ENCODE results near the gene ARID1B.

The ARID1B gene

DNA sequence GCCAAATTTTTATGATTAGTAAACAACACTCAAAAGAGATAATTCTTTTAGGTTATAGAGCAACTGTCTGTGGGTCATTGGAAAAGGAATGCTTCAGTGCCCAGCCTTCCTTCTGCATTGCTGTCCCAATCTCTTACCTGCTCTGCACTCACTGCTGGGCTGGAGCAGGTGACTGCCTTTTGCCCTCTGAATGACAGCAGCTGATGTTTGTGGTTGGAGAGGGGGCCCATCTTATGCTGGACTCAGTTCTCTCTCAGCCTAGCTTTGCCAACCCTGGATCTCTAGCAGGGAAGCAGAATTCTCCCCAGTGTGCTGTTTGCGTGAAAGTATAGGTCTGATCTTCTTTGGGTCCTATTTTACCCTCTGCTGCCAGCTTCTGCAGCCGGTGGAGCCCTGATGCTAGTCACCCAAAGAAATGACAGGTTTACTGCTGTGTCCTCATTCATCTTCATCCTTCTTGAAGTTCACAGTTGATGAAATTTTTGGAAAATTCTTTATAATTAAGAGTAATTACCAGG is 193.5 kb downstream of the ARID1B start:
- no peak for TF ChIP-seq CTCF (IDR thresholded peaks at IDR 0.05; ENCODE audit: low read depth, low read length, missing control alignments)
- Histone ChIP-seq H3K27me3 (replicated peaks) (no peaks in the 10 kb centered on the region), H3K4me3 (ENCODE audit: low read depth, low read length) (no peak overlapping the region), H3K36me3 (replicated peaks) (no peaks in the 10 kb centered on the region), H3K27ac (no peak overlapping the region)
- in situ Hi-C loops (cut with HindIII; ENCODE audit: low pct_ligation_motif_present, low sequenced_read_pairs): no loop called here
- DNase-seq: no peak

DNA sequence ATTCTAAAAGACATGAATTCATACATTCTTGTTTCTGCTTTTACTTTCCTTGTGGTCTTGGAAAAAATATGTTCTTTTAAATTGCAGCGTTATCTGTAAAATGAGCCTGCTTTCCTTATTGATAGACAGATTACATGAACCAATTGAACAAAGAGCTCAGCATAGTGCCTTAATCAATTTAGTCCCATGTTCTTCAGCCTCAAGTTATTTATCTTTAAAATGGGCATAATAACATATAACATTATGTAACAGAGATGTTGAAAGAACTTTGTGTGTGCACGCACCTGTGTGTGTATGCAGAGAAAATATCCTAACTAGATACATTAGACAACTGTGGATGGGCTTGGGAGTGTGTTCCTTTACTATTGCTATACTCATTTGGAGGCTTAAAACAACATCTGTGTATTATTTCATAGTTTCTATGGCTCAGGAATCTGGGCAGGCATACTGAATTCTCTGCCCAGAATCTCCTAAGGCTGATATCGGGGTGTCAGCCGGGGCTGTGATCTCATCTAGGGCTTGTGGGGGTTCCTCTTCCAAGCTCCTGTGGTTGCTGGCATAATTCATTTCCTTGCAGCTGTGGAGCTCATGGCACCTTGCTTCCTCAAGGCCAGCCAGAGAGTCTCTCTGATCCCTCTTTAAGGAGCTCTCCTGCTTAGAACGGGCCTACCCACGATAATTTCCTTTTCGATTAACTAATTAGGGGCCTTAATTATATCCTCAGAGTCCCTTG is 194.1 kb downstream of the ARID1B start:
- H3K4me3 ChIP-seq (ENCODE audit: low read depth, low read length): no peak overlapping the region
- H3K27ac ChIP-seq: no peak overlapping the region
- no peak for DNase-seq
- H3K36me3 ChIP-seq (replicated peaks): no peaks in the 10 kb centered on the region
- in situ Hi-C loops (cut with HindIII; ENCODE audit: low pct_ligation_motif_present, low sequenced_read_pairs): no loop called here
- H3K27me3 ChIP-seq (replicated peaks): no peaks in the 10 kb centered on the region
- no peak for TF ChIP-seq CTCF (IDR thresholded peaks at IDR 0.05; ENCODE audit: low read depth, low read length, missing control alignments)

DNA sequence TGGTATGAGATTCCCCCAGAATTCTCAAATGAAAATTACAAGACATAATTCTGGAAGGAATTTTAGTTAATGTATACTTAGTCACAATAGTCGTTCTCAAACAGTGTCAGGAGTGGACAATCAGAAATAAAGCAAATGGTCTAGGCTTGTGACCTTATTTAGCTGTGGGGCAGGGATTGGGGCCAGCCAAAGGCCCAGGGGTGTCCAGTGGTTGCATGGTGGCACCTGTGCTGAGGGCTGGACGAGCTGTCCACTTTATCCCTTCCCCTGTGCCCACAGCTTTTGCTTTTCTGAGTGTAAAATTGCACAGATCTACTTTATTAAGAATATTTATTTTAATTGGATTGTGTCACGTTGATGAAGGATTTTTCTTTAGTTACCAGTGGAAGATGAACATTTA is 195.0 kb downstream of the ARID1B start:
- no peak for TF ChIP-seq CTCF (IDR thresholded peaks at IDR 0.05; ENCODE audit: low read depth, low read length, missing control alignments)
- DNase-seq: no peak
- in situ Hi-C loops (cut with HindIII; ENCODE audit: low pct_ligation_motif_present, low sequenced_read_pairs): no loop called here
- Histone ChIP-seq H3K27me3 (replicated peaks) (no peaks in the 10 kb centered on the region), H3K36me3 (replicated peaks) (no peaks in the 10 kb centered on the region), H3K4me3 (ENCODE audit: low read depth, low read length) (no peak overlapping the region), H3K27ac (no peak overlapping the region)

DNA sequence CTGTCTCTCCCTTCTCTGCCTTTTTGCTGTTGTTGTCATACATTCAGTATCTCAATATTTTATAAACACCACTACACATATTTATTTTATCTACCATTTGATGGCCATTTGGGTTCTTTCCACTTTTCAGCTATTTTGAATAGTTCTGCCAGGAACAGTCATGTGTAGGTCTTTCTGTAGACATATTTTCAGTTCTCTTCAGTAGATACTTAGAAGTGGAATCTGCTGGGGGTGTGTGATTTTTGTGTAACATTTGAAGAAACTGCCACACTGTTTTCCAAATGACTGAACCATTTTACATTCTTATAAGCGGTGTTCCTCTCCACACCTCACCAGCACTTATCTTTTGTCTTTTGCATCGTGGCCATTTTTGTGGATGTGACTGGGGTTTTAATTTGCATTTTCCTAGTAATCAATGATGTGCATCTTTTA is 197.7 kb downstream of the ARID1B start:
- Histone ChIP-seq H3K4me3 (ENCODE audit: low read depth, low read length) (no peak overlapping the region), H3K27ac (no peak overlapping the region), H3K36me3 (replicated peaks) (no peaks in the 10 kb centered on the region), H3K27me3 (replicated peaks) (no peaks in the 10 kb centered on the region)
- no peak for TF ChIP-seq CTCF (IDR thresholded peaks at IDR 0.05; ENCODE audit: low read depth, low read length, missing control alignments)
- DNase-seq: no peak
- in situ Hi-C loops (cut with HindIII; ENCODE audit: low pct_ligation_motif_present, low sequenced_read_pairs): no loop called here

GRCh38 chr6:156975414-156975813 is 198.2 kb downstream of the ARID1B start:
- Histone ChIP-seq H3K27ac (no peak overlapping the region), H3K36me3 (replicated peaks) (no peaks in the 10 kb centered on the region), H3K4me3 (ENCODE audit: low read depth, low read length) (no peak overlapping the region), H3K27me3 (replicated peaks) (no peaks in the 10 kb centered on the region)
- in situ Hi-C loops (cut with HindIII; ENCODE audit: low pct_ligation_motif_present, low sequenced_read_pairs): no loop called here
- TF ChIP-seq CTCF (IDR thresholded peaks at IDR 0.05; ENCODE audit: low read depth, low read length, missing control alignments): no peak
- no peak for DNase-seq
